Caki2 (cell line): Measurements from ENCODE around the gene FBXO45. TPM values are rescaled to one million over a fixed set of nuclear protein-coding genes. Genes with fewer than 3 reads are reported as not detected.
"Not testable (repeated sequence)": the region's sequence is repeated elsewhere in the genome, so short reads cannot be mapped to it uniquely, and the experiment has no call there.

Experiments used
- DNase-seq: peaks from one replicate; pipeline ENCODE4 v3.0.0-alpha.2; 2015; ENCODE audit warnings: low read depth
- in situ Hi-C: cut with HindIII; loops from 2 replicates; pipeline ENCODE4 v1.10.0; 2016; ENCODE audit warnings: low sequenced_read_pairs, low pct_unique_long_range_greater_than_20kb, mixed read lengths
- total RNA-seq: library from RNA; depleted of rRNA; stranded (reverse); fragments of >200 nt; shearing (Covaris generic); gene quantifications from 2 replicates; pipeline ENCODE4 v1.2.3, GENCODE V29; 2014; ENCODE audit warnings: low replicate concordance; rRNA removed

Gene FBXO45
- total RNA-seq, 1 experiment from 2014 or later: 9.9 TPM

GRCh38 chr3:196633555-196634151 lies 65.2 kb downstream of the FBXO45 start:
- in situ Hi-C loops: no loop called here
- no peak for DNase-seq

- in situ Hi-C loops: no loop called here
- DNase-seq: no peak
Observed at GRCh38 chr3:196634224-196634623, 65.8 kb downstream of the FBXO45 start.

- DNase-seq: no peak
Observed at GRCh38 chr3:196634829-196635228, 66.4 kb downstream of the FBXO45 start.

GRCh38 chr3:196636369-196637349 lies 68.2 kb downstream of the FBXO45 start:
- in situ Hi-C loops: no loop called here
- DNase-seq: no peak

More at GRCh38 chr3:196634829-196635228, 66.4 kb downstream of the FBXO45 start:
- in situ Hi-C loops: no loop called here

GRCh38 chr3:196637941-196638340 lies 69.5 kb downstream of the FBXO45 start:
- DNase-seq, in situ Hi-C loops: not testable (repeated sequence)

Other genes starting within 250 kb of the FBXO45 start
- 15.0 and 53.3 TPM in 2 replicates for gene TM4SF19, start 230.3 kb upstream of the FBXO45 start, total RNA-seq
- 9.9 and 12.1 TPM in 2 replicates for gene UBXN7, start 136.2 kb upstream of the FBXO45 start, total RNA-seq
- 4.8 and 5.4 TPM in 2 replicates for gene RNF168, start 64.9 kb upstream of the FBXO45 start, total RNA-seq
- gene SMCO1, start 53.3 kb upstream of the FBXO45 start, total RNA-seq: not detected in 2 replicates
- gene WDR53, start 106 bp upstream of the FBXO45 start, total RNA-seq: 1.3 and 5.8 TPM in 2 replicates
- gene NRROS, start 71.0 kb downstream of the FBXO45 start, total RNA-seq: not detected in 2 replicates
- 9.3 and 12.2 TPM in 2 replicates for gene CEP19, start 143.6 kb downstream of the FBXO45 start, total RNA-seq
- gene PIGX, start 143.7 kb downstream of the FBXO45 start, total RNA-seq: 43.5 and 77.7 TPM in 2 replicates
- 24.1 and 25.0 TPM in 2 replicates for gene PAK2, start 171.2 kb downstream of the FBXO45 start, total RNA-seq